Measurements from ENCODE around the gene KCTD1.

KCTD1 gene

DNA sequence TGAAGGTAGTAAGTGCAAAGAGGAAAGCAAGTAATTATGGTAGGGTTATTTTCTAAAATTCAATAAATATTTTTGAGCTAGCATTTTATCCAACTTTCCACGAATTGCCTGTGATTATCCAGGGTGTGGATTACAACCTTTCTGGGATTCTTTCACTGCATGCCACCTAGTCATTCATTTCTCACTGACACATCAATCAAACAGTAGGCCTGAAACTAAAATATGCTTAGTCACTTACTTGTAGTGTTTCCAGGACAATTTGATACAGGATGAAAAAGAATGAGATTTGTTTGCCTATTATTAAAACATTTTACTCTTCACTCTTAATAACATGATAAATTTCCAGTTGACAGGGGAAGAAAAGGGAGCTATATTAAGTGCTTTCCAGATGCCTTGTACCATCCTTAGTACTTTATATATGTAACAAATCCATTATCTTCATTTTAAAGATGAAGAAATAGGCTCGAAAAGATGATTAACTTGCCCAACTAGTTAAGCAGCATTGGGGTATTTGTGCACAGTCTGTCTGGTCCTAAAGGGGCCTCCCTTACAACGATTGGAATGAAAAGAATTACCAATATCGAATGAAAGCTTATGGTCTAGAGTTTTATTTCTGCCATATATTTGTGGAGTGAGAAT, 70.4 kb downstream of the KCTD1 start:
- no peak for ATAC-seq (ENCODE audit: insufficient read depth, low read depth)
- H3K9me3 ChIP-seq (ENCODE audit: insufficient read depth, low read length, severe bottlenecking), result no peaks in the 10 kb centered on the region
- no peak overlapping the region for H3K9ac ChIP-seq (ENCODE audit: low read depth, low read length)
- H3K27me3 ChIP-seq (ENCODE audit: insufficient read depth, low read length, poor library complexity), result no peaks in the 10 kb centered on the region
- no peak overlapping the region for H3K4me2 ChIP-seq (ENCODE audit: insufficient read depth, low read length)
- H3K4me3 ChIP-seq (ENCODE audit: low read depth in 1 of 2, low read length in 2 of 2), result no peak overlapping the region
- no peaks in the 10 kb centered on the region for H3K79me2 ChIP-seq (ENCODE audit: insufficient read depth, low read length)
- no peak overlapping the region for H2AFZ ChIP-seq (ENCODE audit: low read depth, low read length)
- TF ChIP-seq, protein P1, sequence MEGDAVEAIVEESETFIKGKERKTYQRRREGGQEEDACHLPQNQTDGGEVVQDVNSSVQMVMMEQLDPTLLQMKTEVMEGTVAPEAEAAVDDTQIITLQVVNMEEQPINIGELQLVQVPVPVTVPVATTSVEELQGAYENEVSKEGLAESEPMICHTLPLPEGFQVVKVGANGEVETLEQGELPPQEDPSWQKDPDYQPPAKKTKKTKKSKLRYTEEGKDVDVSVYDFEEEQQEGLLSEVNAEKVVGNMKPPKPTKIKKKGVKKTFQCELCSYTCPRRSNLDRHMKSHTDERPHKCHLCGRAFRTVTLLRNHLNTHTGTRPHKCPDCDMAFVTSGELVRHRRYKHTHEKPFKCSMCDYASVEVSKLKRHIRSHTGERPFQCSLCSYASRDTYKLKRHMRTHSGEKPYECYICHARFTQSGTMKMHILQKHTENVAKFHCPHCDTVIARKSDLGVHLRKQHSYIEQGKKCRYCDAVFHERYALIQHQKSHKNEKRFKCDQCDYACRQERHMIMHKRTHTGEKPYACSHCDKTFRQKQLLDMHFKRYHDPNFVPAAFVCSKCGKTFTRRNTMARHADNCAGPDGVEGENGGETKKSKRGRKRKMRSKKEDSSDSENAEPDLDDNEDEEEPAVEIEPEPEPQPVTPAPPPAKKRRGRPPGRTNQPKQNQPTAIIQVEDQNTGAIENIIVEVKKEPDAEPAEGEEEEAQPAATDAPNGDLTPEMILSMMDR (IDR thresholded peaks at IDR 0.05; ENCODE audit: borderline replicate concordance, extremely low read depth, low read length, poor library complexity, severe bottlenecking), result no peak
- no peak for TF ChIP-seq EZH2 (IDR thresholded peaks at IDR 0.05; ENCODE audit: borderline replicate concordance, low read depth, low read length, severe bottlenecking)
- no peak overlapping the region for H3K27ac ChIP-seq (ENCODE audit: low read length)
- DNase-seq, result no peak
- H3K4me1 ChIP-seq (ENCODE audit: insufficient read depth, low read length), result no peaks in the 10 kb centered on the region
- H3K36me3 ChIP-seq (ENCODE audit: insufficient read depth, low read length), result peaks cover 15% of the 10 kb centered on the region
- H4K20me1 ChIP-seq (ENCODE audit: insufficient read depth, low read length), result no peaks in the 10 kb centered on the region

- Histone ChIP-seq H3K9me3 (ENCODE audit: insufficient read depth, low read length, severe bottlenecking) (no peaks in the 10 kb centered on the region), H3K36me3 (ENCODE audit: insufficient read depth, low read length) (peaks cover 15% of the 10 kb centered on the region), H3K4me3 (ENCODE audit: low read depth in 1 of 2, low read length in 2 of 2) (no peak overlapping the region), H2AFZ (ENCODE audit: low read depth, low read length) (no peak overlapping the region), H3K4me1 (ENCODE audit: insufficient read depth, low read length) (no peaks in the 10 kb centered on the region), H3K79me2 (ENCODE audit: insufficient read depth, low read length) (no peaks in the 10 kb centered on the region), H3K27me3 (ENCODE audit: insufficient read depth, low read length, poor library complexity) (no peaks in the 10 kb centered on the region), H3K27ac (ENCODE audit: low read length) (no peak overlapping the region), H4K20me1 (ENCODE audit: insufficient read depth, low read length) (no peaks in the 10 kb centered on the region), H3K4me2 (ENCODE audit: insufficient read depth, low read length) (no peak overlapping the region), H3K9ac (ENCODE audit: low read depth, low read length) (no peak overlapping the region)
- TF ChIP-seq, protein P1 (IDR thresholded peaks at IDR 0.05; ENCODE audit: borderline replicate concordance, extremely low read depth, low read length, poor library complexity, severe bottlenecking), result no peak
- no peak for TF ChIP-seq EZH2 (IDR thresholded peaks at IDR 0.05; ENCODE audit: borderline replicate concordance, low read depth, low read length, severe bottlenecking)
- ATAC-seq (ENCODE audit: insufficient read depth, low read depth), result no peak
- DNase-seq, result no peak
Measured at GRCh38 chr18:26476697-26477096, 71.7 kb downstream of the KCTD1 start.

DNA sequence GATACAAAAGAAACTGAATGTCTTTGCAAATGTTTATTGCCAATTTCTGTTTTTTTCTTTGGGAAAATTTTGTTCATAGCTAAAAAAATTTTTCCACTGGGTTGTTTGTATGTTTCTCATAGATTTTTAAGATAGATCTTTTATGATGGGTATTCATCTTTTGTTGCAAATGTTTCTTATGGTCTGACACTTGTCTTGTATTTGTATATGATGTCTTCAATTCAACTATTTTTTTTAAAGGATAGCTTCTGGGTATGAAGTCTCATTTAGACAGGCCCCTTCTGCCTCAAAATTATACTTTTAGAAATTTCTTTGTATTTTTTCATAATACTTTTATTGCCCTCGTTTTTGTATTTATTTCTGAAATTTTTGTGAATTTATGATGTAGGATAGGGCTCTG, 73.8 kb downstream of the KCTD1 start:
- Histone ChIP-seq H3K4me3 (ENCODE audit: low read depth in 1 of 2, low read length in 2 of 2) (no peak overlapping the region), H4K20me1 (ENCODE audit: insufficient read depth, low read length) (no peaks in the 10 kb centered on the region), H3K27me3 (ENCODE audit: insufficient read depth, low read length, poor library complexity) (no peaks in the 10 kb centered on the region), H3K9ac (ENCODE audit: low read depth, low read length) (no peak overlapping the region), H3K9me3 (ENCODE audit: insufficient read depth, low read length, severe bottlenecking) (no peaks in the 10 kb centered on the region), H2AFZ (ENCODE audit: low read depth, low read length) (no peak overlapping the region), H3K4me2 (ENCODE audit: insufficient read depth, low read length) (no peak overlapping the region), H3K36me3 (ENCODE audit: insufficient read depth, low read length) (peaks cover 25% of the 10 kb centered on the region), H3K4me1 (ENCODE audit: insufficient read depth, low read length) (no peaks in the 10 kb centered on the region), H3K79me2 (ENCODE audit: insufficient read depth, low read length) (no peaks in the 10 kb centered on the region), H3K27ac (ENCODE audit: low read length) (no peak overlapping the region)
- ATAC-seq (ENCODE audit: insufficient read depth, low read depth) (no peak), DNase-seq (no peak)
- TF ChIP-seq, protein P1 (IDR thresholded peaks at IDR 0.05; ENCODE audit: borderline replicate concordance, extremely low read depth, low read length, poor library complexity, severe bottlenecking), result no peak

DNA sequence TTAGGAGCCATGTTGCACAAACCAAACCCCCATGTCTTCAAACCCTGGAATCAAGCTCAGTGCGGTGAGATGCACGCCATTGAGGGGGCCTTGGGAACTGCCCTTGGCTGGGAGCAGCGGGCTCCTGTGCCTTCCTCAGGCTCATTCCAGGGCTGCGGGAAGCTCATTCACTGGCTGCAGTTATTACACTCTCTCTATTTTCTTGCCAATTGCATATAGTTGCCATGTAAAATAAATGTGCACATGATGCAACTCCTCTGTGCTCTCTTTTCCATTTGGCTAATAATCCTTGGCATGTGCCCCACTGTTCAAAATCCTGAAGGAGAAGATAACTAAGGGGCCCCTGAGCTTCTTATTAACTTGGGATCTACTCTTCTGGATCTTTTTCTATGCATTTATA, 74.7 kb downstream of the KCTD1 start:
- ATAC-seq (ENCODE audit: insufficient read depth, low read depth) (no peak), DNase-seq (no peak)
- TF ChIP-seq, protein P1 (IDR thresholded peaks at IDR 0.05; ENCODE audit: borderline replicate concordance, extremely low read depth, low read length, poor library complexity, severe bottlenecking), result no peak
- TF ChIP-seq EZH2 (IDR thresholded peaks at IDR 0.05; ENCODE audit: borderline replicate concordance, low read depth, low read length, severe bottlenecking), result no peak
- no peak overlapping the region for H3K9ac ChIP-seq (ENCODE audit: low read depth, low read length)
- no peak overlapping the region for H2AFZ ChIP-seq (ENCODE audit: low read depth, low read length)
- no peak overlapping the region for H3K27ac ChIP-seq (ENCODE audit: low read length)
- H3K4me1 ChIP-seq (ENCODE audit: insufficient read depth, low read length), result no peaks in the 10 kb centered on the region
- no peaks in the 10 kb centered on the region for H3K27me3 ChIP-seq (ENCODE audit: insufficient read depth, low read length, poor library complexity)
- peaks cover 25% of the 10 kb centered on the region for H3K36me3 ChIP-seq (ENCODE audit: insufficient read depth, low read length)
- H4K20me1 ChIP-seq (ENCODE audit: insufficient read depth, low read length), result no peaks in the 10 kb centered on the region
- no peak overlapping the region for H3K4me2 ChIP-seq (ENCODE audit: insufficient read depth, low read length)
- no peaks in the 10 kb centered on the region for H3K79me2 ChIP-seq (ENCODE audit: insufficient read depth, low read length)
- H3K4me3 ChIP-seq (ENCODE audit: low read depth in 1 of 2, low read length in 2 of 2), result no peak overlapping the region
- H3K9me3 ChIP-seq (ENCODE audit: insufficient read depth, low read length, severe bottlenecking), result no peaks in the 10 kb centered on the region

All from DND-41 (cell line).